ENCODE data around the gene ZNF213. TPM values are rescaled to one million over a fixed set of nuclear protein-coding genes. Genes with fewer than 3 reads are reported as not detected.

ZNF213 gene
- total RNA-seq, 1 experiment from 2014 or later = 12.3 TPM

DNA sequence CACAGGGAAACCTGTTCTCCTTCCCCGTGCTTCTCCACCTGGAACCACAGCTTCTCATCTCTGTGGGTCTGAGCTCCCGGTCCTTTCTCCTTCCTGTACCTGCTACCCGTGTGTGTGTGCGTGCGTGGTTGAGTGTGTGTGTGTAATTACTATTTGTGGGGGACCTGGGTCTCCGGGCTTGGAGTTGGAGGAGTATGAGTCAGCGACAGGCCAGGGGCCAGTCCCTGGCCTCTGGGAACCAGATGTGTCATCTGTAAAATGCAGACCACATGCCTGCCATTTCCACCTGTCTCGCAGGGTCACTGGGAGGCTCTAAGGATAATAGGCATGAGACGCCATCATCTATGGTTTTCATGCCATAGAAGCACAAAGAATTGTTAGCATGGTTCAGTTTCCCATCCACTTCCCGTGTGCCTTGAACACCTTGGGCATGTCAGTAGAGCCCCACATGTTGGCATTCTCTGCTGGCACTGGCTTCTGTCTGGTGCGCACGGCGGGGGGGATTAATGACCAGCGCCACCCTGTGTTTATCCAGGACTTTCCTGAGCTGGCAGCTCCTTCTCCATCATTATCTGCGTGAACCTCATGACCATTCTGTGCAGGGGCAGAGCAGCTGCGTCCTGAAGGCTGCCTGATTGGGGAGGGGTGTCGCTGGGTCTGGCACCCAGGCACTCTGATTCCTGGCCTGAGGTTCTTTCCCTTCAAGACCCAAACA is 20.9 kb upstream of the ZNF213 start:
- H3K27me3 ChIP-seq (ENCODE audit: control insufficient read depth, insufficient read depth, low read length) = no peaks in the 10 kb centered on the region
- peaks cover 3% of the 10 kb centered on the region; the same call in 1 of the 2 replicates for H3K36me3 ChIP-seq (ENCODE audit: control insufficient read depth, insufficient read depth, low read length)
- peak overlapping the region; percentile 88; the same call in 1 of the 2 replicates for H3K27ac ChIP-seq (ENCODE audit: low read length)
- CTCF ChIA-PET = interaction anchor here (0.9 kb wide), 1 partner anchor 25 kb away, joined by 4 read pairs; no protein-coding TSS in a partner anchor
- no peak for DNase-seq (ENCODE audit: low read depth, low spot score)
- intact Hi-C loops (cut with micrococcal nuclease; ENCODE audit: unreplicated experiment) (no loop called here), in situ Hi-C loops (cut with HindIII; ENCODE audit: low pct_unique_long_range_greater_than_20kb, low sequenced_read_pairs) (no loop called here)
- H3K4me1 ChIP-seq (ENCODE audit: control insufficient read depth, insufficient read depth, low read length) = peaks cover 15% of the 10 kb centered on the region
- H3K4me3 ChIP-seq (ENCODE audit: low read depth in 2 of 2, low read length in 2 of 2) = peak overlapping the region; percentile 89 to 94
- TF ChIP-seq POLR2AphosphoS5 (IDR thresholded peaks at IDR 0.05; ENCODE audit: low read depth, low read length) (no peak), TCF7L2 (IDR thresholded peaks at IDR 0.05; ENCODE audit: low read depth, low read length) (no peak), SIN3A (IDR thresholded peaks at IDR 0.05; ENCODE audit: borderline replicate concordance, insufficient read depth, low read depth, low read length) (no peak)
- TF ChIP-seq, protein P1, sequence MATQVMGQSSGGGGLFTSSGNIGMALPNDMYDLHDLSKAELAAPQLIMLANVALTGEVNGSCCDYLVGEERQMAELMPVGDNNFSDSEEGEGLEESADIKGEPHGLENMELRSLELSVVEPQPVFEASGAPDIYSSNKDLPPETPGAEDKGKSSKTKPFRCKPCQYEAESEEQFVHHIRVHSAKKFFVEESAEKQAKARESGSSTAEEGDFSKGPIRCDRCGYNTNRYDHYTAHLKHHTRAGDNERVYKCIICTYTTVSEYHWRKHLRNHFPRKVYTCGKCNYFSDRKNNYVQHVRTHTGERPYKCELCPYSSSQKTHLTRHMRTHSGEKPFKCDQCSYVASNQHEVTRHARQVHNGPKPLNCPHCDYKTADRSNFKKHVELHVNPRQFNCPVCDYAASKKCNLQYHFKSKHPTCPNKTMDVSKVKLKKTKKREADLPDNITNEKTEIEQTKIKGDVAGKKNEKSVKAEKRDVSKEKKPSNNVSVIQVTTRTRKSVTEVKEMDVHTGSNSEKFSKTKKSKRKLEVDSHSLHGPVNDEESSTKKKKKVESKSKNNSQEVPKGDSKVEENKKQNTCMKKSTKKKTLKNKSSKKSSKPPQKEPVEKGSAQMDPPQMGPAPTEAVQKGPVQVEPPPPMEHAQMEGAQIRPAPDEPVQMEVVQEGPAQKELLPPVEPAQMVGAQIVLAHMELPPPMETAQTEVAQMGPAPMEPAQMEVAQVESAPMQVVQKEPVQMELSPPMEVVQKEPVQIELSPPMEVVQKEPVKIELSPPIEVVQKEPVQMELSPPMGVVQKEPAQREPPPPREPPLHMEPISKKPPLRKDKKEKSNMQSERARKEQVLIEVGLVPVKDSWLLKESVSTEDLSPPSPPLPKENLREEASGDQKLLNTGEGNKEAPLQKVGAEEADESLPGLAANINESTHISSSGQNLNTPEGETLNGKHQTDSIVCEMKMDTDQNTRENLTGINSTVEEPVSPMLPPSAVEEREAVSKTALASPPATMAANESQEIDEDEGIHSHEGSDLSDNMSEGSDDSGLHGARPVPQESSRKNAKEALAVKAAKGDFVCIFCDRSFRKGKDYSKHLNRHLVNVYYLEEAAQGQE (IDR thresholded peaks at IDR 0.05; ENCODE audit: insufficient read depth in 1 of 2, low read depth in 2 of 2, low read length in 1 of 2) = no peak
- TF ChIP-seq, protein P2, sequence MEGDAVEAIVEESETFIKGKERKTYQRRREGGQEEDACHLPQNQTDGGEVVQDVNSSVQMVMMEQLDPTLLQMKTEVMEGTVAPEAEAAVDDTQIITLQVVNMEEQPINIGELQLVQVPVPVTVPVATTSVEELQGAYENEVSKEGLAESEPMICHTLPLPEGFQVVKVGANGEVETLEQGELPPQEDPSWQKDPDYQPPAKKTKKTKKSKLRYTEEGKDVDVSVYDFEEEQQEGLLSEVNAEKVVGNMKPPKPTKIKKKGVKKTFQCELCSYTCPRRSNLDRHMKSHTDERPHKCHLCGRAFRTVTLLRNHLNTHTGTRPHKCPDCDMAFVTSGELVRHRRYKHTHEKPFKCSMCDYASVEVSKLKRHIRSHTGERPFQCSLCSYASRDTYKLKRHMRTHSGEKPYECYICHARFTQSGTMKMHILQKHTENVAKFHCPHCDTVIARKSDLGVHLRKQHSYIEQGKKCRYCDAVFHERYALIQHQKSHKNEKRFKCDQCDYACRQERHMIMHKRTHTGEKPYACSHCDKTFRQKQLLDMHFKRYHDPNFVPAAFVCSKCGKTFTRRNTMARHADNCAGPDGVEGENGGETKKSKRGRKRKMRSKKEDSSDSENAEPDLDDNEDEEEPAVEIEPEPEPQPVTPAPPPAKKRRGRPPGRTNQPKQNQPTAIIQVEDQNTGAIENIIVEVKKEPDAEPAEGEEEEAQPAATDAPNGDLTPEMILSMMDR (IDR thresholded peaks at IDR 0.05) = no peak
- no peaks in the 10 kb centered on the region for H3K9me3 ChIP-seq (ENCODE audit: control insufficient read depth, insufficient read depth, low read depth, low read length)
- ATAC-seq = no peak
- no TSS peak for BruUV-seq (replicated peaks)
- POLR2A ChIA-PET = no interaction called here

DNA sequence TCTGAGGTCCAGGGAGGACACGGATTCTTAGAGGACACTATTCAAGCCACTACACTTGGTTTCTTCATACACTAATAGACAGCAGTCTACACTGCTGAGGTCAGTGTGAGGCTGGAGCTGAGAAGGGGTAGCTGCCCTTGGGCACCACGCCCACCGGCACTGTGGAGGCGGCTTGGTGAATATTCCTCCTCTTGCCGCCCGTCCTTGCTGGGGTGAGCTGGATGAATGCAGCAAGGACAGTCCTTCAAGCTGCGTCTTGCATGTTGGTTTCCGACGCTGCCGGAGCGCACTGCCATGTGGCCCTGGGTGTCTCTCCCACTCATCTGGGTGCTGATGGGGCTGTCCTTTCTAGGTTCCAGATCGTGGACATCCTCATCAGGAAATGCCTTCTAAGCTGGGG is 19.8 kb upstream of the ZNF213 start:
- TF ChIP-seq, protein P2 (IDR thresholded peaks at IDR 0.05) = no peak
- TF ChIP-seq, protein P1 (IDR thresholded peaks at IDR 0.05; ENCODE audit: insufficient read depth in 1 of 2, low read depth in 2 of 2, low read length in 1 of 2) = no peak
- TF ChIP-seq TCF7L2 (IDR thresholded peaks at IDR 0.05; ENCODE audit: low read depth, low read length) (no peak), POLR2AphosphoS5 (IDR thresholded peaks at IDR 0.05; ENCODE audit: low read depth, low read length) (no peak), SIN3A (IDR thresholded peaks at IDR 0.05; ENCODE audit: borderline replicate concordance, insufficient read depth, low read depth, low read length) (no peak)

More for the DNA sequence above, 19.8 kb upstream of the ZNF213 start:
- DNase-seq (ENCODE audit: low read depth, low spot score) (no peak), ATAC-seq (no peak)
- Histone ChIP-seq H3K27me3 (ENCODE audit: control insufficient read depth, insufficient read depth, low read length) (no peaks in the 10 kb centered on the region), H3K36me3 (ENCODE audit: control insufficient read depth, insufficient read depth, low read length) (peaks cover 3% of the 10 kb centered on the region; the same call in 1 of the 2 replicates), H3K4me3 (ENCODE audit: low read depth in 2 of 2, low read length in 2 of 2) (no peak overlapping the region), H3K27ac (ENCODE audit: low read length) (no peak overlapping the region), H3K4me1 (ENCODE audit: control insufficient read depth, insufficient read depth, low read length) (peaks cover 15% of the 10 kb centered on the region), H3K9me3 (ENCODE audit: control insufficient read depth, insufficient read depth, low read depth, low read length) (no peaks in the 10 kb centered on the region)
- intact Hi-C loops (cut with micrococcal nuclease; ENCODE audit: unreplicated experiment) (no loop called here), in situ Hi-C loops (cut with HindIII; ENCODE audit: low pct_unique_long_range_greater_than_20kb, low sequenced_read_pairs) (no loop called here)
- ChIA-PET CTCF (no interaction called here), POLR2A (no interaction called here)
- BruUV-seq (replicated peaks) = no TSS peak

Measured in Panc1 (cell line).